NCI-H1417 (cell line): Measurements from ENCODE around the gene ACOXL.
A peak's percentile ranks its signal among the peaks of the same experiment; 100 is the strongest.
"Not testable (repeated sequence)": the region's sequence is repeated elsewhere in the genome, so short reads cannot be mapped to it uniquely, and the experiment has no call there.

Experiments
- DNase-seq, 3 experiments: peaks; one replicate each; lab custom pipeline; 2025; lab: John Stamatoyannopoulos, UW

The ACOXL gene

GRCh38 chr2:111039628-111040383, 307.4 kb downstream of the ACOXL start:
- DNase-seq = no peak

- peak in 1 of 3 experiments; percentile 15 for DNase-seq
Measured at GRCh38 chr2:111041398-111042202, 309.2 kb downstream of the ACOXL start.

DNA sequence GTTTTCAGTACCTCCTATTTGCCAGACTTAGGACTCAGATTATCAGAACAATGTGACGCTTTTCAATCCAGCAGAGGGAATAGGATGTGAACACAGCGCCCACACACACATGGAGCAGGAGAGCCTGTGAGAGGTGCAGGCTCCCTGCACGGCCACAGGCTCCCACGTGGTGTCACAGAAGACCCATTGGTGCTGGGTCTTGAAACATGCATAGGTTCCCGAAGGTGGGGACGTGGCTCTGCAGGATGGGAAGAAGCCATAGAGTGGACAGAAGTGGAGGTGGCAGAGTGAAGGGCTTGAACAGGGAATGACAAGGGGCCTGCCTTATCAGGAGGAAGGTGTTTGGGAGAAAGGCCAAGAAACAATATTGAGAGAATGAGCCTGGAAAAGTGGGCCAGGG, 309.9 kb downstream of the ACOXL start:
- no peak for DNase-seq

GRCh38 chr2:111042772-111043771, 310.7 kb downstream of the ACOXL start:
- DNase-seq = no peak

DNA sequence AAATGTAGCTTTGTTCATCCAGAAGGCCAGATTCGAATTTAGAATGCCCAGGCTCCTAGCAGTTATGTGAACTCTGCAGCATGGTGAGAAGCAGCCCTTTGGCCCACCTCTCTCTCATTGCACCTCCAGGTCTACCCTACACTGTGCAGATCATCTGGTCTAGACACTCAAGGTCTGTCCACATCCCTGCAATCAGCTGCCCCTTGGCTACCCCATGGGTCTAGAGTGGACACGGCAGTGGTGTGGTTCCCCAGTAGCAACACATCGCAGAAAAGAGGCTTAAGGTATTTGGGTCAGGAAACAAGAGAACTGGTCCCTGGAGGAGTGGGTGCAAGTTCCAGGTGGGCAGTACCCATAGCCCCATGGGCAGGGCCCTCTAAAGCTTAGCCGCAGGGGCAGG, 311.7 kb downstream of the ACOXL start:
- no peak for DNase-seq

GRCh38 chr2:111045236-111045635, 312.9 kb downstream of the ACOXL start:
- DNase-seq = not testable (repeated sequence)

DNA sequence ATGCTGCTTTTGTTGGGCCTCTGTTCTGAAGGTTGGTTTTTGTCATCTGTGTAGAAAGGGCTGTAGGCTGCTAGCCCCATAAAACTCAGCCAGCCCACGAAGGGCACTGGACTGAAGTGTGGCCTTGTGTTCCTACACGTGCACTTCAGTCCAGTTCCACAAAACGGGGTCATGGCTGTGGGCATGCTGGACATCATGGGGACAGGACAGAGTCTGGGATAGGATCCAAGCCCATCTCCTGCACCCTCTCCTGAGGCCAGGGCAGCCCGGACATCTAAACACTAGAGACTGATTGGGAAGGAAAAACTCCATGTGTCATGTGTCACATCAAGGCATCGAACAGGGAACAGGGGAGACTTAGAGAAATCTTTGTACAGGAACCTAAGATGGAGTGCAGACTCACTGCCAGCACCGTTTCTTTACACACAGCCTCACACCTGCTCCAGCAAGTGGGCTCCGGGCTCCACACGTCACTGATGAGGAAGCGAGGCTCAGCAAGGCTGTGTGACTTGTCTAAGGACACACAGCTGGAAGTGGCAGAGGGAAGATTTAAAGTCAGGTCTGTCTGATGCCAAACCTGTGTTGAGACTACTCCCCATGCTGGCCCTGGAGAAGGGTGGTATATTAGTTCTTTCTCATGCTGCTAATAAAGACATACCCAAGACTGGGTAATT, 313.5 kb downstream of the ACOXL start:
- DNase-seq = no peak

GRCh38 chr2:111046670-111047069, 314.3 kb downstream of the ACOXL start:
- DNase-seq = no peak

DNA sequence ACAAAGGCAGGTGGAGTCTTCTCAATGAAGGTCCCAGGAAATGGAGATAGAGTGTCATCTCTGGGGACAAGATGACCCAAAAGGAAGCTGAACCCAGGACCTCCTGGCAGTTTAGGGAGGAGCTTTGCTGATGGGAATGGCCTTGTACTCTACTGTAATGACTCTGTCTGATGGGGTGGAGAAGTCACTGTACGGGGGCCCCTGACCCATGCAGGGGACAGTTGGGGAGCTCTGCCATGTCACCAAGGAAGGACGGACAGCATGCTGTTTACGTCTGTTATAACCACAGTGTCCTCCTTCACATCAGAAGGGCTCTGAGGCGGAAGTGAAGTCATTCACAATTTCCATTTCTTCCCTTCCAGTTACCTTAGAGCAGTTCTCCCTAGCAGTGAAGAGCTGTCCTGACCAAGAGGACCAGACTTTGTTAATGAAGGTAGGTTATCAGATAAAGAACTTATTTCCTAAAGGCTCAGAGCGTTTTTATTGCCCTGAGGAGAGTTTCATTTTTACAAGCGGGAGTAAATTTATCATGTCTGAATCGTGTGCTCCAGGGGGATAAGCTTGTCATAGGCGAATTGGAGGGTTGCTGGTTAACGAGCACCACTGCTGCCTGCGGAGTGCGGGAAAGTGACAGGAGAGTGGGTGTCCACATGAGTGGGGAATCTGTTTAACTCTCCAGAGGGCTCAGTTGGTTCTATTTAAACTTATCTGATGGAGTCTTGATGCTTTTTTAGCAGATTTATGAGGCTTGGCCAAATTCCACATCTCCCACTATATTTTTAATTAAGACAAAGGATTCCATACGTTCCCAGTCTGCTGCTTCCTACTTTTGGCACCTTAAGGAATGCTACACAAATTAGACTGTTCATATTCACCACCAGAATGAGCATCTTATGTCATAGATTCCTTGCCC, 316.7 kb downstream of the ACOXL start:
- DNase-seq = no peak

- DNase-seq = no peak
Measured at GRCh38 chr2:111049792-111050640, 317.6 kb downstream of the ACOXL start.

DNA sequence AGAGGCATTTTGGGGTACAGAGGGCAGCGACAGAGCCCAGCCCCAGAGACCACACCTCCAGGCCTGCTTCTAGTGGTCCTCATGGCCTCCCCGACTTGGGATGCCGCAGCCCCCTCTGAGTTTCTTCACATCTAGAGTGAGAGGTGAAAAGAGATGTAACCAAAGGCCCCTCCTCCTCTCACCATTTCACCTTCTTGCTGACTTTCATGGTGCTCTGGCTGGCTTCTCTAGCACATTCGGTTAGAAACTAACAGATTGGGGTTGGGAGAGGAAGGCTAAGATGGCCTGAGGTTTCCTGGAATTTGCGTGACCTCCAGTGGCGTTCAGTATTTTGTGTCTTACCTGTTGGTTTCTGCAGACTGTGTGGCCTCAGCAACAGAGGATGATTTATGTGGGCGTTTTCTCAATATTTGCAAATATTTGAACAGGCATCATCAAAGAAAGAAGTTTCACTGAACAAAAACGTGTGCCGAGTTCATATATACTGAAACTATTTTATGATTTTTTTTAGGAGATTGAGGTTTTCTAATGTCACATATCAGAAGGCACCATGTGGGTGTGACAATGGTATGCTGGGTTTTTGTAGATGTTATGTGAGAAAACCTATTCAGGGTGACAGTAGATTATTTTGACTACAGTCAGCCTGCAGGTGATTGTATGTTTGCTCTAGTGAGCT, 318.5 kb downstream of the ACOXL start:
- no peak for DNase-seq

DNA sequence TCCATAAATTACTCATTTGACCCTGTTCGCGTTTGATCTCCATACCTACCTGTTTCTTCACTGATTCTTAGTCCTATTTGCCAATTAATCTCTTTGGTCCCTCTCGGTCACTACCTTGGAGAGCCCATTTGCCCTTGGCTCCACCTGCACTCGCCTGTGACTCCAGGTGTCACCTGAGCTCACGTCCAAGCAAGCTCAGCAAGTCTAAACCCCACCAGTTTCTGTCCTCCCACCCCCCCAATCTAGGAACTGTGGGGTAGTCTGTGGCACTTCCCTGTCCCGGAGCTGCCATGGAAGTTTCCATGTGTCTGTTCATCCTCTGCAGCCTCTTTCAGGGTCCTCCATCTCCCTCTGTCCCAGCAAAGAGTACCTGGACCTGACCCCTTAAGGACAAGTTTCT, 320.2 kb downstream of the ACOXL start:
- no peak for DNase-seq

DNA sequence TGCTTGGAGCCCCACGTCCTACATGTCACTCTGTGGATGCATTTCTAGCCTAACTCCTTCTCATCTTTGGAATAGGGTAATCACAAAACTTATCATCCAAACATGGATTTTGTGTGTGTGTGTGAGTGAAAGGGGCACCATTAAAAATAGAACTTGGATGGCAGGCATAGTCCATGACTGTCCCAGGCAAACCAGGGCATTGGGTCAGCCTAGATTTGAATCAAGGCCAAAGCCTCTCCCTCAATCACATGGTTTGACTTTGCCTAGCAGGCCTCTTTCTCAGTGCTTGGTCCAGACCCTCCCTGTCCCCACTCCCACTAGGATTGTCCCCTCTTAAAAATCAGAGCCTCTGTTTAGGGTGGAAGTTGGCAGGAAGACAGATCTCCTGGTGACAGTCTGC, 320.9 kb downstream of the ACOXL start:
- no peak for DNase-seq

GRCh38 chr2:111053825-111054515, 321.6 kb downstream of the ACOXL start:
- no peak for DNase-seq

DNA sequence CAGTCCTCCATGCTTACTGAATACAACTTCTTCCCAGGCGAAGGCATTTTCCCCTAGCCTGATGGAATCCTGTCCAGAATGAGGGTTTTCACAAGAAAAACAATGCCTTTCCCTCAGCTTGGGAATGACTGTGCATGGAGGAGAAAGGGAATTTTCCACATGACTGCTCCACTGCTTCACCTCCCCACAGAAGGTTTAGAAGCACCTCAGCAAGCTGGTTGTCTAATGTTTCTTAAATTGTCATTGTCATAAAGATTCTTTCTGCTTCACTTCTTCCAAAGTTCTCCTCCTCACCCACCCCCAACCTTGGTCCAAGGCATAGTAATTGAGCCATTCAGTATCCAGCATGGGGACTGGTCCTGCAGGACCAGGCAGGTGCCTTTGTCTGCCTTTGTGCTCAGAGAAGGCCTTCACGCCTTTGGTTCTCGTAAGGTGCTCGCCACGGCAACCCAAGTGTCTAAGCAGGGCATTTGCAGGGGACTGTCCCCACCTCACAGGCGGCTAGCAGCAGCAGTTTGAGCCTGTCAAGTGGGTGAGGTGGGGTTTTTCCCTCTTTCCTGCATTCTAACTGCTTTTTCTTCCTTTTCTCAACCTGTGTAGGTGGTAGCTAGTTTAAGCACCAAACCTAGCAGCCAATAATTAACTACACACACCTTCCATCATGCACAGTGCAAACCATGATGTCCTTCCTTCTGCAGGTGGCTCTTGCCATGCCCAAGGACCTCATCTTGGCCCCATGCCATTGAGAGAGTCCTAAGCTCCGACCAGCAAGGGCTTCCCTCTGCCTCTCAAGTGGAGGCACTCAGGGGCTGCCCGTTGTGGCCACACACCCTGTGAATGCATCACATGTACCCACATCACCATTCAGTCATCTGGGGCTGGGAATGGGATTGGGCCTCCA, 322.7 kb downstream of the ACOXL start:
- peak in 2 of 3 experiments; percentile 5 to 40 for DNase-seq

GRCh38 chr2:111055735-111056134, 323.4 kb downstream of the ACOXL start:
- DNase-seq = no peak

- no peak for DNase-seq
Measured at GRCh38 chr2:111057045-111057444, 324.7 kb downstream of the ACOXL start.
